ENCODE data around the gene SUPT3H.

SUPT3H gene

GRCh38 chr6:45222380-45222779 lies 155.4 kb downstream of the SUPT3H start:
- H4K8ac ChIP-seq (ENCODE audit: low read depth, low read length) = no peak overlapping the region
- no peak overlapping the region for H3K56ac ChIP-seq (ENCODE audit: low read length)
- H4K5ac ChIP-seq (ENCODE audit: low read length) = no peak overlapping the region
- no peak overlapping the region for H2AK5ac ChIP-seq (ENCODE audit: low read length)
- no peaks in the 10 kb centered on the region for H3K27me3 ChIP-seq (ENCODE audit: insufficient read depth, low read length, poor library complexity)
- H3K4ac ChIP-seq (ENCODE audit: low read depth, low read length) = no peak overlapping the region
- no peak for DNase-seq
- H3K18ac ChIP-seq (ENCODE audit: low read length) = no peak overlapping the region
- no peaks in the 10 kb centered on the region for H3K36me3 ChIP-seq (ENCODE audit: control insufficient read depth, insufficient read depth, low read length)
- H3K9ac ChIP-seq (ENCODE audit: low read length) = no peak overlapping the region
- H3K79me1 ChIP-seq (ENCODE audit: low read length) = no peaks in the 10 kb centered on the region
- no peaks in the 10 kb centered on the region for H3K79me2 ChIP-seq (ENCODE audit: control insufficient read depth, insufficient read depth, low read length)
- no peak overlapping the region for H2BK15ac ChIP-seq (replicated peaks; ENCODE audit: low read depth)
- no peak overlapping the region for H3K4me3 ChIP-seq (ENCODE audit: low read length)
- WGBS (ENCODE audit: extremely low coverage, insufficient coverage, low lambda C conversion rate) = no CpG with 5 or more reads among the region's 1 CpG
- H3K27ac ChIP-seq (ENCODE audit: low read depth, low read length) = no peak overlapping the region
- H2BK5ac ChIP-seq (ENCODE audit: low read length) = no peak overlapping the region
- no peak overlapping the region for H3K23ac ChIP-seq (ENCODE audit: low read length)
- H2BK120ac ChIP-seq (ENCODE audit: low read depth, low read length) = no peak overlapping the region
- no peaks in the 10 kb centered on the region for H3K4me1 ChIP-seq (ENCODE audit: control insufficient read depth, low read depth, low read length)
- H3K4me2 ChIP-seq (ENCODE audit: low read length) = no peak overlapping the region

GRCh38 chr6:45215759-45216158 lies 162.0 kb downstream of the SUPT3H start:
- Histone ChIP-seq H3K27ac (ENCODE audit: low read depth, low read length) (no peak overlapping the region), H3K36me3 (ENCODE audit: control insufficient read depth, insufficient read depth, low read length) (no peaks in the 10 kb centered on the region), H3K56ac (ENCODE audit: low read length) (no peak overlapping the region), H2AK5ac (ENCODE audit: low read length) (no peak overlapping the region), H3K23ac (ENCODE audit: low read length) (no peak overlapping the region), H3K4me3 (ENCODE audit: low read length) (no peak overlapping the region), H2BK5ac (ENCODE audit: low read length) (no peak overlapping the region), H2BK120ac (ENCODE audit: low read depth, low read length) (no peak overlapping the region), H3K9ac (ENCODE audit: low read length) (no peak overlapping the region), H4K5ac (ENCODE audit: low read length) (no peak overlapping the region), H3K4me2 (ENCODE audit: low read length) (no peak overlapping the region), H3K4ac (ENCODE audit: low read depth, low read length) (no peak overlapping the region), H2BK15ac (replicated peaks; ENCODE audit: low read depth) (no peak overlapping the region), H3K27me3 (ENCODE audit: insufficient read depth, low read length, poor library complexity) (no peaks in the 10 kb centered on the region), H3K79me1 (ENCODE audit: low read length) (no peaks in the 10 kb centered on the region), H3K79me2 (ENCODE audit: control insufficient read depth, insufficient read depth, low read length) (no peaks in the 10 kb centered on the region), H4K8ac (ENCODE audit: low read depth, low read length) (no peak overlapping the region), H3K4me1 (ENCODE audit: control insufficient read depth, low read depth, low read length) (peaks cover 4% of the 10 kb centered on the region), H3K18ac (ENCODE audit: low read length) (no peak overlapping the region)
- no CpG with 5 or more reads among the region's 1 CpG for WGBS (ENCODE audit: extremely low coverage, insufficient coverage, low lambda C conversion rate)
- DNase-seq = no peak

GRCh38 chr6:45212976-45213375 lies 164.8 kb downstream of the SUPT3H start:
- no peak overlapping the region for H3K23ac ChIP-seq (ENCODE audit: low read length)
- H2BK15ac ChIP-seq (replicated peaks; ENCODE audit: low read depth) = no peak overlapping the region
- no peak overlapping the region for H3K4me3 ChIP-seq (ENCODE audit: low read length)
- H3K4me2 ChIP-seq (ENCODE audit: low read length) = no peak overlapping the region
- no peak overlapping the region for H3K9ac ChIP-seq (ENCODE audit: low read length)
- H2BK120ac ChIP-seq (ENCODE audit: low read depth, low read length) = no peak overlapping the region
- H2AK5ac ChIP-seq (ENCODE audit: low read length) = no peak overlapping the region
- H3K79me2 ChIP-seq (ENCODE audit: control insufficient read depth, insufficient read depth, low read length) = no peaks in the 10 kb centered on the region
- no peak overlapping the region for H3K27ac ChIP-seq (ENCODE audit: low read depth, low read length)
- H3K56ac ChIP-seq (ENCODE audit: low read length) = no peak overlapping the region
- H2BK5ac ChIP-seq (ENCODE audit: low read length) = no peak overlapping the region
- H3K4ac ChIP-seq (ENCODE audit: low read depth, low read length) = no peak overlapping the region
- DNase-seq = peak; percentile 65
- peaks cover 4% of the 10 kb centered on the region for H3K4me1 ChIP-seq (ENCODE audit: control insufficient read depth, low read depth, low read length)
- H3K79me1 ChIP-seq (ENCODE audit: low read length) = no peaks in the 10 kb centered on the region
- H3K18ac ChIP-seq (ENCODE audit: low read length) = no peak overlapping the region
- no peak overlapping the region for H4K5ac ChIP-seq (ENCODE audit: low read length)
- no CpG with 5 or more reads among the region's 3 CpGs for WGBS (ENCODE audit: extremely low coverage, insufficient coverage, low lambda C conversion rate)
- no peak overlapping the region for H4K8ac ChIP-seq (ENCODE audit: low read depth, low read length)
- no peaks in the 10 kb centered on the region for H3K36me3 ChIP-seq (ENCODE audit: control insufficient read depth, insufficient read depth, low read length)
- H3K27me3 ChIP-seq (ENCODE audit: insufficient read depth, low read length, poor library complexity) = no peaks in the 10 kb centered on the region

GRCh38 chr6:45209762-45210161 lies 168.0 kb downstream of the SUPT3H start:
- Histone ChIP-seq H3K56ac (ENCODE audit: low read length) (no peak overlapping the region), H3K4me3 (ENCODE audit: low read length) (no peak overlapping the region), H4K8ac (ENCODE audit: low read depth, low read length) (no peak overlapping the region), H3K23ac (ENCODE audit: low read length) (no peak overlapping the region), H2BK15ac (replicated peaks; ENCODE audit: low read depth) (no peak overlapping the region), H3K27me3 (ENCODE audit: insufficient read depth, low read length, poor library complexity) (no peaks in the 10 kb centered on the region), H3K79me1 (ENCODE audit: low read length) (no peaks in the 10 kb centered on the region), H2AK5ac (ENCODE audit: low read length) (no peak overlapping the region), H3K18ac (ENCODE audit: low read length) (no peak overlapping the region), H3K4me1 (ENCODE audit: control insufficient read depth, low read depth, low read length) (peaks cover 4% of the 10 kb centered on the region), H2BK120ac (ENCODE audit: low read depth, low read length) (no peak overlapping the region), H3K27ac (ENCODE audit: low read depth, low read length) (no peak overlapping the region), H3K4me2 (ENCODE audit: low read length) (no peak overlapping the region), H4K5ac (ENCODE audit: low read length) (no peak overlapping the region), H3K36me3 (ENCODE audit: control insufficient read depth, insufficient read depth, low read length) (no peaks in the 10 kb centered on the region), H3K79me2 (ENCODE audit: control insufficient read depth, insufficient read depth, low read length) (no peaks in the 10 kb centered on the region), H3K4ac (ENCODE audit: low read depth, low read length) (no peak overlapping the region), H2BK5ac (ENCODE audit: low read length) (no peak overlapping the region), H3K9ac (ENCODE audit: low read length) (no peak overlapping the region)
- WGBS (ENCODE audit: extremely low coverage, insufficient coverage, low lambda C conversion rate) = no CpG with 5 or more reads among the region's 2 CpGs
- no peak for DNase-seq

GRCh38 chr6:45206793-45207492 lies 170.8 kb downstream of the SUPT3H start:
- Histone ChIP-seq H3K27me3 (ENCODE audit: insufficient read depth, low read length, poor library complexity) (no peaks in the 10 kb centered on the region), H3K4me2 (ENCODE audit: low read length) (no peak overlapping the region), H3K4me1 (ENCODE audit: control insufficient read depth, low read depth, low read length) (no peaks in the 10 kb centered on the region), H3K18ac (ENCODE audit: low read length) (no peak overlapping the region), H2BK120ac (ENCODE audit: low read depth, low read length) (no peak overlapping the region), H3K23ac (ENCODE audit: low read length) (no peak overlapping the region), H3K4me3 (ENCODE audit: low read length) (no peak overlapping the region), H3K79me2 (ENCODE audit: control insufficient read depth, insufficient read depth, low read length) (no peaks in the 10 kb centered on the region), H3K79me1 (ENCODE audit: low read length) (no peaks in the 10 kb centered on the region), H3K9ac (ENCODE audit: low read length) (no peak overlapping the region), H4K5ac (ENCODE audit: low read length) (no peak overlapping the region), H2BK15ac (replicated peaks; ENCODE audit: low read depth) (no peak overlapping the region), H3K27ac (ENCODE audit: low read depth, low read length) (no peak overlapping the region), H3K56ac (ENCODE audit: low read length) (no peak overlapping the region), H4K8ac (ENCODE audit: low read depth, low read length) (no peak overlapping the region), H2BK5ac (ENCODE audit: low read length) (no peak overlapping the region), H2AK5ac (ENCODE audit: low read length) (no peak overlapping the region), H3K4ac (ENCODE audit: low read depth, low read length) (no peak overlapping the region), H3K36me3 (ENCODE audit: control insufficient read depth, insufficient read depth, low read length) (no peaks in the 10 kb centered on the region)
- WGBS (ENCODE audit: extremely low coverage, insufficient coverage, low lambda C conversion rate) = no CpG with 5 or more reads among the region's 1 CpG
- DNase-seq = no peak

GRCh38 chr6:45201484-45201883 lies 176.2 kb downstream of the SUPT3H start:
- H3K4me3 ChIP-seq (ENCODE audit: low read length) = no peak overlapping the region
- H4K5ac ChIP-seq (ENCODE audit: low read length) = no peak overlapping the region
- H4K8ac ChIP-seq (ENCODE audit: low read depth, low read length) = no peak overlapping the region
- no peak for DNase-seq
- H2BK120ac ChIP-seq (ENCODE audit: low read depth, low read length) = no peak overlapping the region
- no peaks in the 10 kb centered on the region for H3K4me1 ChIP-seq (ENCODE audit: control insufficient read depth, low read depth, low read length)
- no peak overlapping the region for H3K4ac ChIP-seq (ENCODE audit: low read depth, low read length)
- H3K56ac ChIP-seq (ENCODE audit: low read length) = no peak overlapping the region
- no peaks in the 10 kb centered on the region for H3K36me3 ChIP-seq (ENCODE audit: control insufficient read depth, insufficient read depth, low read length)
- H3K79me1 ChIP-seq (ENCODE audit: low read length) = no peaks in the 10 kb centered on the region
- no peak overlapping the region for H2AK5ac ChIP-seq (ENCODE audit: low read length)
- no peak overlapping the region for H3K27ac ChIP-seq (ENCODE audit: low read depth, low read length)
- H2BK15ac ChIP-seq (replicated peaks; ENCODE audit: low read depth) = no peak overlapping the region
- no CpG with 5 or more reads among the region's 2 CpGs for WGBS (ENCODE audit: extremely low coverage, insufficient coverage, low lambda C conversion rate)
- H3K23ac ChIP-seq (ENCODE audit: low read length) = no peak overlapping the region
- H3K27me3 ChIP-seq (ENCODE audit: insufficient read depth, low read length, poor library complexity) = no peaks in the 10 kb centered on the region
- no peak overlapping the region for H3K9ac ChIP-seq (ENCODE audit: low read length)
- H3K79me2 ChIP-seq (ENCODE audit: control insufficient read depth, insufficient read depth, low read length) = no peaks in the 10 kb centered on the region
- H3K4me2 ChIP-seq (ENCODE audit: low read length) = no peak overlapping the region
- H3K18ac ChIP-seq (ENCODE audit: low read length) = no peak overlapping the region
- no peak overlapping the region for H2BK5ac ChIP-seq (ENCODE audit: low read length)
